Mucosa of descending colon (tissue), 3 donors: ENCODE data around the gene PLEKHA4. TPM values are rescaled to one million over a fixed set of nuclear protein-coding genes. Genes with fewer than 3 reads are reported as not detected.

Experiments
- ATAC-seq: fragments of 200-7000 bp; cut with Tn5 transposase; one replicate; pipeline ENCODE4 v1.9.1; 2020; ENCODE audit warnings: mild to moderate bottlenecking, moderate library complexity
- DNase-seq, 3 donors: peaks; one replicate each; pipeline ENCODE4 v3.0.0-alpha.2; 2020
- H3K36me3 ChIP-seq: fragments of 200-600 bp; one replicate; pipeline ENCODE4 v1.8.0; 2021; ENCODE audit warnings: low read depth, mild to moderate bottlenecking
- H3K4me1 ChIP-seq: fragments of 200-600 bp; one replicate; pipeline ENCODE4 v1.8.0; 2021; ENCODE audit warnings: low read depth, mild to moderate bottlenecking
- H3K4me3 ChIP-seq: fragments of 200-600 bp; one replicate; pipeline ENCODE4 v1.8.0; 2021; ENCODE audit warnings: mild to moderate bottlenecking
- H3K9me3 ChIP-seq: fragments of 200-600 bp; one replicate; pipeline ENCODE4 v1.8.0; 2021; ENCODE audit warnings: mild to moderate bottlenecking
- intact Hi-C, 2 donors: fragments of 100-400 bp; cut with DNase I in 1 of 2; cut with micrococcal nuclease in 1 of 2; formaldehyde crosslinking; loops; one replicate each; pipeline versions ENCODE4 v1.11.0 to v1.11.1; 2022; cut with DNase I, micrococcal nuclease
- total RNA-seq, 3 donors: library from RNA; stranded (reverse); fragmentation: NEBNext Ultra II Directional in 2 of 3; extraction: Animal tissue kit (Norgen Biotek cat#: 25700) in 2 of 3; gene quantifications; one replicate each; pipeline versions ENCODE4 v1.2.1 to v1.2.4, GENCODE V29; 2021 to 2023
- TF ChIP-seq, protein P1 (sequence below): fragments of 200-600 bp; IDR thresholded peaks from one replicate; pipeline ENCODE4 v1.8.0; 2022; ENCODE audit warnings: antibody characterized with exemption, mild to moderate bottlenecking
- donor health status: DM: no; HTN: no; CAD: no; lungs with moderate emphysema.
- donor health status: DM: no; HTN: no; CAD: no.
- donor health status: DM: no; HTN: yes; CAD: no.

The PLEKHA4 gene
- total RNA-seq, 3 donors from 2014 or later = 4.6 to 30.2 (median 21.5) TPM

DNA sequence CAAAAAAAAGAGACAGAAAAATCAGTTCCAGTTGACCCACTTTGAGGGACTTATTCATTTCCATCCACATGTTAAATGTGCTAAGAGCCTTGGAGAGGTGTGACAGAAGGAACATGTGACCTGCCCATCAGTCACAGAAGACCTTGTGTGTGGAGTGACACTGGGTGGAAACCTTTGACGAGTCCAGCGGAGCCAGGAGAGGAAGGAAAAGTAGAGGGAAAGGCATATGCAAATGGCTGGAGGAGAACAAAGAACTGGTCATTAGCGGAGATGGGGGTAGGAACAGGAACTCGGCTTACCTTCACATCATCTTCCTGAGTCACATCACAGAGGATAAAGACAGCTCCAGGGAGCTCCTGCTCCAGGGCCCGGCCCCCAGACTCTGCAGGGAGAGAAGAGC, 34.4 kb downstream of the PLEKHA4 start:
- Histone ChIP-seq H3K36me3 (no peaks in the 10 kb centered on the region), H3K9me3 (no peaks in the 10 kb centered on the region), H3K4me1 (peaks cover 8% of the 10 kb centered on the region), H3K4me3 (no peak overlapping the region)
- no peak for DNase-seq
- intact Hi-C loops = no loop called here
- TF ChIP-seq, protein P1, sequence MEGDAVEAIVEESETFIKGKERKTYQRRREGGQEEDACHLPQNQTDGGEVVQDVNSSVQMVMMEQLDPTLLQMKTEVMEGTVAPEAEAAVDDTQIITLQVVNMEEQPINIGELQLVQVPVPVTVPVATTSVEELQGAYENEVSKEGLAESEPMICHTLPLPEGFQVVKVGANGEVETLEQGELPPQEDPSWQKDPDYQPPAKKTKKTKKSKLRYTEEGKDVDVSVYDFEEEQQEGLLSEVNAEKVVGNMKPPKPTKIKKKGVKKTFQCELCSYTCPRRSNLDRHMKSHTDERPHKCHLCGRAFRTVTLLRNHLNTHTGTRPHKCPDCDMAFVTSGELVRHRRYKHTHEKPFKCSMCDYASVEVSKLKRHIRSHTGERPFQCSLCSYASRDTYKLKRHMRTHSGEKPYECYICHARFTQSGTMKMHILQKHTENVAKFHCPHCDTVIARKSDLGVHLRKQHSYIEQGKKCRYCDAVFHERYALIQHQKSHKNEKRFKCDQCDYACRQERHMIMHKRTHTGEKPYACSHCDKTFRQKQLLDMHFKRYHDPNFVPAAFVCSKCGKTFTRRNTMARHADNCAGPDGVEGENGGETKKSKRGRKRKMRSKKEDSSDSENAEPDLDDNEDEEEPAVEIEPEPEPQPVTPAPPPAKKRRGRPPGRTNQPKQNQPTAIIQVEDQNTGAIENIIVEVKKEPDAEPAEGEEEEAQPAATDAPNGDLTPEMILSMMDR = no peak
- ATAC-seq = no peak

DNA sequence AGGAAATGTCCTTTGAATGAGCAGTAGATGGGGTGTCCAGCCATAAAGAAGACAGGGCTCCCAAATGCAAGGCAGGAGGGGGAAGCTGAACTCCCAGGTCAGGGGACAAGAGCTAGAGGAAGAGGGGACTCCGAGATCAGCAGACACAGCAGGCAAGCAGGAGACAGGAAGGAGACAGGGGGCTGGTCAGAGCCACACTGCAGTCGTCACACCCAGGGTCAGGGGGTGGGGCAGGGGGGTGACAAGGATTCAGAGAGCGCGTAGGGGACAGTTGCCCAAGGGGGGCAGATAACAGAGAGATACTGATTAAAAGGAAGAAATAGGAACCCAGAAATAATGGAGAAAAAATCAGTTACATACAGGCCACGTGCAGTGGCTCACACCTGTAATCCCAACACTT, 35.4 kb downstream of the PLEKHA4 start:
- Histone ChIP-seq H3K4me3 (no peak overlapping the region), H3K4me1 (peaks cover 8% of the 10 kb centered on the region), H3K36me3 (no peaks in the 10 kb centered on the region), H3K9me3 (no peaks in the 10 kb centered on the region)
- ATAC-seq (no peak), DNase-seq (no peak)
- intact Hi-C loops = no loop called here
- TF ChIP-seq, protein P1 = no peak

DNA sequence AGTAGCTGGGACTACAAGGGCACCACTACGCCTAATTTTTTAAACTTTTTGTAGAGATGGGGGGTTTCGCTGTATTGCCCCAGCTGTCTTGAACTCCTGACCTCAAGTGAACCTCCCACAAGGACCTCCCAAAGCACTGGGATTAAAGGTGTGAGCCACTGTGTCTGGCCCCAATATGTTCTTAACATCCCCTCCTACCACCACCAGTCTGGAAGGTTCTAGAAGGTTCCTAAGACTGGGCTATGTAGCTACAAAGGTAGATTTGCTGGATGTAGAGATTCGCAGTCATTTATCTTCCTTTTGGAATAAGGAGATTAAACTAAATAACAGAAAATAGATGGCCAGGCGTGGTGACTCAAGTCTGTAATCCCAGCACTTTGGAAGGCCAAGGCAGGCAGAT, 37.5 kb downstream of the PLEKHA4 start:
- intact Hi-C loops = no loop called here
- H3K4me1 ChIP-seq = peaks cover 5% of the 10 kb centered on the region
- DNase-seq = no peak
- TF ChIP-seq, protein P1 = no peak
- H3K9me3 ChIP-seq = no peaks in the 10 kb centered on the region
- no peak overlapping the region for H3K4me3 ChIP-seq
- H3K36me3 ChIP-seq = no peaks in the 10 kb centered on the region
- ATAC-seq = no peak

DNA sequence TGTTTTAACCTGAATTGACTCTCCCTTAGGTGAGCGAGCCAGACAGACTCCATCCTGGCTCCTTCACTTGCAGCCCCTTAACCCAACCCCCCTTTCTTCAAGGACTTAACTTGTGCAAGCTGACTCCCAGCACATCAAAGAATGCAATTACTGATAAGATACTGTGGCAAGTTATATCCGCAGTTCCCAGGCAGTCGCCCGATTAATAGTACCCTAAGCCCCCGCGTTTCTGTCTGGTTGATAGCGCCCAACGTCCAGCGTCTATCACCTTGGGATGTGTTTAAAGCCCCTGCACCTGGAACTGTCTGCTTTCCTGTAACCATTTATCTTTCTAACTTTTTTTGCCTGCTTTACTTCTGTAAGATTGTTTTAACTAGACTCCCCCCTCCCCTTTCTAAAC, 38.3 kb downstream of the PLEKHA4 start:
- TF ChIP-seq, protein P1 = no peak
- intact Hi-C loops = no loop called here
- no peak for DNase-seq
- no peak for ATAC-seq
- no peaks in the 10 kb centered on the region for H3K4me1 ChIP-seq
- no peaks in the 10 kb centered on the region for H3K9me3 ChIP-seq
- H3K4me3 ChIP-seq = no peak overlapping the region
- H3K36me3 ChIP-seq = no peaks in the 10 kb centered on the region

DNA sequence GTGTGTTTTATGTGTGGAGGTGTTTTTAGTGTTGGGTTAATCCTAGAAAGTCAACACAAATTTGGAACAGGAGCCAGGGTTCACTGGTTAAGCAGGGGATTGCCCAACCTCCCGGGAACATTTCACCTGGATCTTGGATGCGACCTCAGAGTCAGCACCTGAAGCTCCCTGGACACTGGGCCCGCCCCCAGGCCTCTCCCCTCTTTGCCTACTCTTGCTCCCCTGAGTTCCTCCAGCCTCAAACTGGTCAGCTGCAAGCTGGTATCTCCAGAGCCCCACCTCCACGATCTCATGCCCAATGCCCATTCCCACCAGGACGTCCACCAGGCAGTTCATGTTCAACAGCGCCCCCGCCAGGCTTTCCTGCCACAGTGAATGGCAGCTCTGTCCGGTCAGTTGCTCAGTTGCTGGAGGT, 41.8 kb downstream of the PLEKHA4 start:
- TF ChIP-seq, protein P1 = no peak
- intact Hi-C loops = no loop called here
- Histone ChIP-seq H3K36me3 (no peaks in the 10 kb centered on the region), H3K9me3 (no peaks in the 10 kb centered on the region), H3K4me1 (no peaks in the 10 kb centered on the region), H3K4me3 (no peak overlapping the region)
- DNase-seq (peak in 1 of 3 donors; percentile 48), ATAC-seq (peak; percentile 67)

DNA sequence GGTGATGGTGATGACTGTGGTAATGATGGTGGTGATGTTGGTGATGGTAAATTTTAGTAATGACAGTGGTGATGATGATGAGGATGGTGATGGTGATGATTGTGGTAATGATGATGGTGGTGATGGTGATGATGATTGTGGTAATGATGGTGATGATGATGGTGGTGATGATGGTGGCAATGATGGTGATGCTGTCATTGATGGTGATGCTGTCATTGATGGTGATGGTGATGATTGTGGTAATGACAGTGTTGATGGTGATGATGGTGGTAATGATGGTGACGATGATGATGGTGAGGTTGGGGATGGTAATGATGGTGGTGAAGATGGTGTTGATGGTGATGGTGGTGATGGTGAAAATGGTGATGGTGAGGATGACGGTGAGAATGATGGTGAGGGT, 45.9 kb downstream of the PLEKHA4 start:
- DNase-seq (no peak), ATAC-seq (no peak)
- Histone ChIP-seq H3K4me1 (peaks cover 12% of the 10 kb centered on the region), H3K4me3 (no peak overlapping the region), H3K36me3 (no peaks in the 10 kb centered on the region), H3K9me3 (no peaks in the 10 kb centered on the region)
- TF ChIP-seq, protein P1 = no peak
- intact Hi-C loops = no loop called here
